ENCODE measurements around the gene OXCT2.
A peak's percentile ranks its signal among the peaks of the same experiment; 100 is the strongest.
"Not testable (repeated sequence)": the region's sequence is repeated elsewhere in the genome, so short reads cannot be mapped to it uniquely, and the experiment has no call there.

OXCT2 gene

GRCh38 chr1:39788426-39788757 is 17.2 kb upstream of the OXCT2 start:
- DNase-seq = no peak
- intact Hi-C loops (cut with DNase I) = no loop called here

- peak in 2 of 10 donors; percentile 35 to 85 for DNase-seq
- intact Hi-C loops (cut with DNase I) = not testable (repeated sequence)
Measured at GRCh38 chr1:39787964-39788363, 16.8 kb upstream of the OXCT2 start.

DNA sequence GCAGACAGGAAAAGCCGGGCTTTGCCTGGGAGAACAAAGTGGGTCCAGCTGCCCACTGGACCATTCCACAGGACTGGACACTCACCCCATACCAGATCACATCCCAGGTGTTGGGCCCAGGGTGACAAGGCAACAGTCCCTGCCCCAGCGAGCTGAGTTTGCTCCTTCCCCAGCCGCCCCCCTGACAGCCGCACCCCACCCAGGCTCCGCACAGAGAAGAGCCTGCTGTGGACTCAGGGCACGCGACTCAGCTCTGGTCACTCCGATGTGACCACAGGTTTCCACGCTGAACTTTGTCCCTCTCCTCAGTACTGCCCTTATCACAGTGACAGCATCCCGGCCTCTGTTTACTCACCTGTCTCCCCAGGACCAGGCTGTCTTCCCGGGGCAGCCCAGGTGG is 16.3 kb upstream of the OXCT2 start:
- DNase-seq = peak in 2 of 10 donors; percentile 56 to 84
- intact Hi-C loops (cut with DNase I) = no loop called here

DNA sequence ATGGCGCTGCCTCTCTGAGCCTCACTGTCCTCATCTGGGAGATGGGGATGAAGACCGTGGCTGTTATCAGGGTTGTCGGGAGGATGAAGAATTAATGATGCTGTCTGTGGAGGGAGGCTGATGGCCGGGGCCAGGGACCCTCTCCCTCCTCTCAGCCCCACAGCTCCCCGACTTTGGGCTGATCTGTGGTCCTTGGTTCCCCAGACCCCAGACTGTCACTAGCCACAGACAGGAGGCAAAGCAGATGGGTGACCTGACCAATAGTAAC is 15.9 kb upstream of the OXCT2 start:
- intact Hi-C loops (cut with DNase I); DNase-seq: not testable (repeated sequence)

DNA sequence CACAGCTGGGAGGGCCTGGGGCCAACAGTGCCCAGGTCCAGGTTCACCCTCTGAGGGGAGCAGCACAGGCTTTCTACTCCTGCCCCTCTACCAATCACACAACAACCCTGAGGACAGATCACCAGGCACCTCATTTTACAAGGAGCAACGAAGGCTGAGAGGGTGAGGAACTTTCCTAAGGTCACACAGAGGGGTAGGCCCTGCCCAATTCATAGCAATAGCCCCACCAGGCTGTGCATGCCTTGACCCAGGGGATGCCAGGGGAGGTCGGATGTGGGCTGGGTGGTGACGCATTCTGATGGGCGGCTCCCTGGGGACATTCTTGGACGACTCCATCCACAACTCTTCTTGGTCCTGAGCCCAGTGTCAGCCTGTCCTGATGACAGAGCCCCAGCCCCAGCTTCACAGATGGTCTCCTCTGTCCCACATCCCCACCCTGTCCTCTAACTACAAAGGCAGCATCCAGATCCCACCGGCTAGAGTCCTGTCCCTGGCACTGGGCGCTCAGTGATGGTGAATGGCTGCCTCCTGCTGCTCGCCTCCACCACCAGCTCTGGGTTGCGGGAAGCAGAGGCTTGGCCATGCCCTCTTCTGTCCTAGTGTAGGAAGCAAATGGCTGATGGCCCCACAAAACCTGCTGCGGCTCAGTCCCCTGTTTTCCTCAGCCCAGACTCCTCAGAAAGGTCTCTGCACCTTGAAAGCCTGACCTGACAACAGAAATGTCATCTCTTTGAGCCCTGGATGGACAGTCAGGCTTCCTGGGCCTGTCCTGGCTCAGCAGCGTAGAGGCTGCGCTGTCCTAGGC is 15.4 kb upstream of the OXCT2 start:
- peak in 4 of 10 donors; percentile 39 to 85 (median 48) for DNase-seq
- intact Hi-C loops (cut with DNase I) = not testable (repeated sequence)

GRCh38 chr1:39782685-39783084 is 11.5 kb upstream of the OXCT2 start:
- DNase-seq = peak in 1 of 10 donors; percentile 55
- intact Hi-C loops (cut with DNase I) = not testable (repeated sequence)

DNA sequence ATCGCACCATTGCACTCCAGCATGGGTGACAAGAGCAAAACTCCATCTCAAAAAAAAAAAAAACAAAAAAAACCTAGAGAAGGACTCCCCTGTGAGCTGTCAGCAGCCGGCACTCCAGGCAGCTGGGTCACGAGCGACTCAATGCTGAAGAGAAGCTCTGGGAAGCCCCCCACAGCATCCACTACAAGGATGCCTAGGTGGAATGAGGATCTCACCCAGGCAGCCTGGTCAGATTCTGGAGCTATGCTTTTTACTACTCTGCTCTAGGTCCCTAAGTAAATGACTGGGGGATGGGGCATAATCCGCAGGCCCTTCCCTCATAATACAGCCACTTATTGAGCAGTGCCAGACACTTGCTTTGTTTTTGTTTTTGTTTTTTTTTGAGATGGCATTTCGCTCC is 11.0 kb upstream of the OXCT2 start:
- peak in 1 of 10 donors; percentile 55 for DNase-seq
- intact Hi-C loops (cut with DNase I) = no loop called here

GRCh38 chr1:39781349-39781715 is 10.2 kb upstream of the OXCT2 start:
- DNase-seq = peak in 1 of 10 donors; percentile 16
- intact Hi-C loops (cut with DNase I) = no loop called here

DNA sequence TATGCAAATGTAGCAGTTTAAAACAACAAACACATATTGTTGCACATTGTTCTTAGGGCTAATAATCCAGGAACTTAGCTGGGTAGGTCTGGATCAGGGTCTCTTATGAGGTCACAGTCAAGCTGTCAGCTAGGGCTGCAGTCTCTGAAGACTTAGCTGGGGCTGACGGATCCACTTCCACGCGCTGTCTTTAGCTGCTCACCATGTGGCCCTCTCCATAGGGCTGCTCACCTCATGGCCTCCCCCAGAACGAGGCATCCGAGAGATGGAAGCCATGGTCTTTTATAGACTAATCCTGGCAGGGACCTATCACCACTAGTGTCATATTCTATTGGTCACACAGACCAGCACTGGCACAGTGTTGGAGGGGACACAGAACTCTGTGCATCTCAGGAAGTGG is 8.7 kb upstream of the OXCT2 start:
- DNase-seq = peak in 2 of 10 donors; percentile 29 to 43
- intact Hi-C loops (cut with DNase I) = no loop called here

DNA sequence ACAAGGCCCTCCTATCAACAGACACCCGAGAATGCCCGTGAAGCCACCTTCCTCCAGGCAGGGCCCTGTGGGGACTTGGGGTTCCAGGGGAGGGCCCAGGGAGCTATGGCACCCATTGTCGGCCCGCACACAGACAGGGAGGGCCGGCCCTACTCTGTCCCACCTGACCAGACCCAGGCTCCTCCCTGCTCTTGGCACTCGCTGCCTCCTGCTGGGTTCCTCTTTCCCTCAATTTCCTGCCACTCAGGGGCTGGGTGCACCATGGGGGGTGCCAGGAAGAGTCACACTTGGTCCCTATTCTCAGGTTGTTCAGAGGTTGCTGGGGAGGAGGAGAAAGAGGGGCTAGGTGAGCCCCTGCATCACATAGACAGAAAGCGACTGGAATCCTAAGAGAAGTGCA is 8.0 kb upstream of the OXCT2 start:
- peak in 2 of 10 donors; percentile 51 to 55 for DNase-seq
- intact Hi-C loops (cut with DNase I) = no loop called here

GRCh38 chr1:39778463-39779099 is 7.4 kb upstream of the OXCT2 start:
- intact Hi-C loops (cut with DNase I) = not testable (repeated sequence)

GRCh38 chr1:39777896-39778295 is 6.7 kb upstream of the OXCT2 start:
- peak in 3 of 10 donors; percentile 50 to 63 (median 57) for DNase-seq
- intact Hi-C loops (cut with DNase I) = not testable (repeated sequence)

More at GRCh38 chr1:39778463-39779099, 7.4 kb upstream of the OXCT2 start:
- DNase-seq = peak in 3 of 10 donors; percentile 9 to 43 (median 24)

- peak in 2 of 10 donors; percentile 10 to 30 for DNase-seq
- intact Hi-C loops (cut with DNase I) = no loop called here
Measured at GRCh38 chr1:39777306-39777705, 6.2 kb upstream of the OXCT2 start.

DNA sequence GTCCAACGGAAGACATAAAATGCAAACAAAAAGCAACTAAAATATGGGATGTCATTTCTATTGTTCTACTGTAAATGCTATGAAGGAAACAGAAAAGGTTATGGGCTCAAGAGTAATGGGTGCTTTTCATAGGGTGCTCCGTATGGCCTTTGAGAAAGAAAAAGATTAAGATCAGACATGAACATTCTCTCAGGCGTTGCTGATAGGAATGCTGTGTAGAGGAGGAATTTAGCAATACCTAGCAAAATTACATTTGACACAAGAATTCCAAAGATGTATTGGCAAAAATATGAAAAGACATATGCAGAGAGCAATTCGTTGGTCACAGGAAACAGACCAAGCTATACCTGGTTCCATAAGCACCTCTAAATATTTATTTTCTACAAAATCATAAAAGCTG is 5.7 kb upstream of the OXCT2 start:
- DNase-seq = no peak
- intact Hi-C loops (cut with DNase I) = no loop called here

- intact Hi-C loops (cut with DNase I) = no loop called here
- peak in 4 of 10 donors; percentile 26 to 85 (median 76) for DNase-seq
Measured at GRCh38 chr1:39776400-39776713, 5.2 kb upstream of the OXCT2 start.

- DNase-seq = peak in 2 of 10 donors; percentile 61 to 70
- intact Hi-C loops (cut with DNase I) = not testable (repeated sequence)
Measured at GRCh38 chr1:39775676-39776399, 4.7 kb upstream of the OXCT2 start.

GRCh38 chr1:39775141-39775540 is 4.0 kb upstream of the OXCT2 start:
- peak in 2 of 10 donors; percentile 20 to 69 for DNase-seq
- intact Hi-C loops (cut with DNase I) = not testable (repeated sequence)

DNA sequence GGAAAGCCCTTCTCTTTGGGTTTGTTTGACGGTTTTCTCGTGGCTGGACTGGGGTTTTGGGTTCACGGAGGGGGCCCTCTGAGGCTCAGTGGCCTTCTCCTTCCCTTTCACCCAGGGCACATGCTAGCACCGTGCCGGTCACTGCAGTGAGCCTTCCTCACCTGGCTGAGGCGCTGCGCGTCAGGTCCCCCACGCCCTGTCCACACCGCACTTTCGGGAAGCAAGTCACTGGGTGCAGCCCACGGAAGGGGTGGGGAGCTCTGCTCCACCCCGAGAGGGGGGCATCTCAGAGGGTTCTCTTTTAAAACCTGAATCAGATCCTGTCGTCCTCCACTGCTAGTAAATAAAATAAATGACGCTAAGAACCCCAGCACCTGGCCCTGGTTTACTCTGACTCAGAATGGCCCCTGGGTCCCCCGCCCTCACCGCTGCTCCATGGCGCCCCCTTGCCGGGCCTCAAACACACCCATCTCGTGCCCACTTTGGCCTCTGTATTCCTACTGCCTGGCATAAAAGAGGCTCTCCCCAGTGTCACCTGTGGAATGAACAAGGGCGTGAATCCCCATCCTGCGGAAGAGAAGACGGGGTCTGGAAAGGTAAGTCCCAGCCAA is 2.3 kb upstream of the OXCT2 start:
- intact Hi-C loops (cut with DNase I); DNase-seq: not testable (repeated sequence)

DNA sequence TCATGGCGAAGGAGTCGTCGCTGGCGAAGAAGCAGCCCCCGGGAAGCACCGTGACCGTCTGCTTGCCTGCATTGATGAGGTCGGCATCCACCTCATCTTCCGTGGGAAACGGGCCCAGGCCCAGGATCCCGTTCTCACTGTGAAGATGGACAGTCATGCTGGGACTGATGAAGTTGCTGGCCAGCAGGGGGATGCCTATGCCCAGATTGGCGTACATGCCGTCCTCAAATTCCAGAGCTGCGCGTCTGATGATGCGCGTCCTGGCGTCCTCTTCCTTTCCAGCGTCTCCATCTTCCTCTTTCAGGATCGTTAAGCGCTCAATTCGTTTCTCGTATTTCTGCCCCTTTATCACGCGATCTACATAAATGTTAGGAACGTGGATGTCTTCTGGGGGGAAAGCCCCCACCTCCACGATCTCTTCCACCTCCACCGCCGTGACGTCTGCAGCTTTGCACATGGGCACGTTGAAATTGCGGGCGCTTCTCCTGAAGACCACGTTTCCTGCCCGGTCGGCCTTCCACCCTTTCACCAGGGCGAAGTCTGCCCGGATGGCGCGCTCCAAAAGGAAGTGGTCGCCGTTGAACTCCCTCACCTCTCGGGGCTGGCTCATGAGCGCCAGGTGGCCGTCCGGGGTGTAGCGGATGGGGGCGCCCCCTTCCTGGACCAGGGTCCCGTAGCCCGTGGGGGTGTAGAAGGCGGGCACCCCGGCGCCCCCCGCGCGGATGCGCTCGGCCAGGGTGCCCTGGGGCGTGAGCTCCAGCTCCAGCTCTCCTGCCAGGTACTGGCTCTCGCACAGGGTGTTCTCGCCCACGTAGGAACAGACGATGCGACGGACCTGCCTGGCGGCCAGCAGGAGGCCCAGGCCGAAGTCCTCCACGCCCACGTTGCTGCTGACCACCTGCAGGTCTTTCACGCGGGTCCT is 787 bp downstream of the OXCT2 start:
- DNase-seq; intact Hi-C loops (cut with DNase I): not testable (repeated sequence)

DNA sequence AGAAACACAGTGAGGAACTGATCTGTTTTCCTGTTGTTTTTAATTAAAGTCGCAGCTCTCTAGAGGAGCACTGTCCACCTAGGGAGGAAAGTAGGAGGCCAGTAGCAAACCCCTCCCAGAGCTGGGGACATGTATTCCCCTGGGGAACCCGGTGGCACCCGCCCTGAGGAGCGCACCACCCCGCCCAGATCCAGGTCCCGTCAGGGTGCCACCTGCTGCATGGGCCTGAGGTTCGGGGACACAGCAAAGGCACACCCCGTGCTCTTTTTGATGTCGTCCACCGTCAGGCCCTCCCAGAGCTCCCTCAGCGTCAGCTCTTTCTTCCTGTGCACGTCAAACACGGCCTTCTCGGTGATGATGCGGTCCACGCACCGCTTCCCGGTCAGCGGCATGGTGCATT is 1.6 kb downstream of the OXCT2 start:
- DNase-seq; intact Hi-C loops (cut with DNase I): not testable (repeated sequence)
